Measurements from ENCODE around the gene KCNQ5. TPM values are rescaled to one million over a fixed set of nuclear protein-coding genes. Genes with fewer than 3 reads are reported as not detected.

The KCNQ5 gene
- total RNA-seq, 1 experiment from 2014 or later: 0.07 TPM

- Histone ChIP-seq H3T11ph (ENCODE audit: low read length) (no peak overlapping the region), H2BK15ac (ENCODE audit: low read depth, low read length) (no peak overlapping the region), H2AFZ (ENCODE audit: low read length) (no peak overlapping the region), H3K4me2 (ENCODE audit: insufficient read depth, insufficient read length, low read length) (no peak overlapping the region), H4K91ac (ENCODE audit: insufficient read length, low read depth, low read length) (no peak overlapping the region), H2BK20ac (ENCODE audit: low read depth, low read length, poor library complexity, severe bottlenecking) (no peak overlapping the region), H3K27ac (ENCODE audit: insufficient read length, low read depth, low read length) (no peak overlapping the region), H3K79me1 (ENCODE audit: insufficient read depth, low read depth, low read length, poor library complexity, severe bottlenecking) (no peaks in the 10 kb centered on the region), H3K4ac (ENCODE audit: low read depth, low read length) (no peak overlapping the region), H4K5ac (ENCODE audit: insufficient read length, low read depth, low read length) (no peak overlapping the region), H2BK5ac (ENCODE audit: insufficient read length, low read length) (no peak overlapping the region), H3K56ac (ENCODE audit: insufficient read length, low read depth, low read length) (no peak overlapping the region), H4K8ac (replicated peaks; ENCODE audit: insufficient read length, low read depth, low read length) (no peak overlapping the region), H3K18ac (ENCODE audit: insufficient read length, low read depth, low read length) (no peak overlapping the region), H3K9me3 (ENCODE audit: control insufficient read depth, low read depth, low read length) (no peaks in the 10 kb centered on the region), H2BK12ac (ENCODE audit: insufficient read length, low read depth, low read length) (no peak overlapping the region), H3K14ac (ENCODE audit: insufficient read depth, low read length) (no peak overlapping the region), H2BK120ac (ENCODE audit: low read depth, low read length, poor library complexity, severe bottlenecking) (no peak overlapping the region), H3K23ac (ENCODE audit: insufficient read length, low read depth, low read length) (no peak overlapping the region), H3K27me3 (ENCODE audit: insufficient read depth, low read length) (no peaks in the 10 kb centered on the region), H3K23me2 (ENCODE audit: insufficient read length, low read depth, low read length, poor library complexity, severe bottlenecking) (no peaks in the 10 kb centered on the region), H4K20me1 (ENCODE audit: control insufficient read depth, insufficient read depth, insufficient read length) (no peaks in the 10 kb centered on the region), H3K79me2 (ENCODE audit: insufficient read depth, low read length) (no peaks in the 10 kb centered on the region), H3K4me1 (ENCODE audit: insufficient read depth, low read length) (no peaks in the 10 kb centered on the region), H3K9ac (ENCODE audit: extremely low read depth, insufficient read length, low read length) (no peak overlapping the region), H2AK5ac (ENCODE audit: insufficient read length, low read length) (no peak overlapping the region)
- Mint-ChIP-seq H3K4me3 (no peak overlapping the region), H3K4me1 (no peaks in the 10 kb centered on the region), H3K27me3 (ENCODE audit: low read depth) (no peaks in the 10 kb centered on the region), H3K9me3 (no peaks in the 10 kb centered on the region), H3K36me3 (ENCODE audit: insufficient read depth in 1 of 3, low read depth in 3 of 3) (no peaks in the 10 kb centered on the region), H3K27ac (no peak overlapping the region)
- no peak for TF ChIP-seq CTCF (conservative IDR thresholded peaks at IDR 0.05)
- WGBS (ENCODE audit: extremely low coverage, insufficient read length, low lambda C conversion rate): no CpG with 5 or more reads among the region's 2 CpGs
- no peak for DNase-seq
Observed at GRCh38 chr6:72841195-72841594, 219.3 kb downstream of the KCNQ5 start.

All from H9 (cell line).